Activated CD4-positive, alpha-beta T cell treated with anti-CD3 and anti-CD28 coated beads, Interleukin-2, amount 50 U/mL, for 24 hours (primary cell): ENCODE results near the gene SPAG9.
"Not testable (repeated sequence)": the region's sequence is repeated elsewhere in the genome, so short reads cannot be mapped to it uniquely, and the experiment has no call there.

Source experiments
- DNase-seq, 2 donors: peaks; one replicate each; pipeline ENCODE4 v3.0.0-alpha.2; 2020; ENCODE audit warnings: low read depth in 1 of 2, low spot score in 1 of 2

The SPAG9 gene

DNA sequence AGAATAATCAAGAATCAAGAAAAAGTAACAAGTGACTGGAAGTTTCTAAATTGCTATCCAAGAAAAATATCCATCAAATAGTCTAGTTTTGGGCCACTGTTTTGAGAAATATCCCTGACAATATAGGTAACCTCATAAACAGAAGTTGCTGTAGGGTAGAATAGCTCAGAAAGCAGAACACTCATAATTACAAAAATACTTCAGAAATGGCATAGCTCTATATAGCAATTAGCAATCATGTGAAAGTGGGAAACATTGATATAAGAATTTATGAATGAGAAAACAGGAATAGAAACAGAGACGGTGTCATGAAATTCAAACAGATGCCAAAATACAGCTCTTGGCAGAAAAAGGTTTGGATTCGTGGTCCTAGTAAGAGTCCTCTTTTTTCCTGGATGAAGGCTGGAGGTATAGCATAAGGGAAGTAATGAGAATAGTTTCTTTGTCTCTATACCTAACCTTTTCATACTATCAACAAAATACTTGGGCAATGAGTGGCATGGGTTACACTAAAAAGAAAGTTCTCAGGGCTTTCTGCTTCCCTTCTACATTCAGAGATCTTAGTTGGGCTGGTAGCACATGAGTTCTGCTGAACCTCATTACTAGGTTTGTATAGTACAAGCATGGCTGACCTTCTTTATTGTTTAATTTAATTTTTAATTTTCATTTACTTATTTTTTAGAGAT is 33.5 kb downstream of the SPAG9 start:
- no peak for DNase-seq

DNA sequence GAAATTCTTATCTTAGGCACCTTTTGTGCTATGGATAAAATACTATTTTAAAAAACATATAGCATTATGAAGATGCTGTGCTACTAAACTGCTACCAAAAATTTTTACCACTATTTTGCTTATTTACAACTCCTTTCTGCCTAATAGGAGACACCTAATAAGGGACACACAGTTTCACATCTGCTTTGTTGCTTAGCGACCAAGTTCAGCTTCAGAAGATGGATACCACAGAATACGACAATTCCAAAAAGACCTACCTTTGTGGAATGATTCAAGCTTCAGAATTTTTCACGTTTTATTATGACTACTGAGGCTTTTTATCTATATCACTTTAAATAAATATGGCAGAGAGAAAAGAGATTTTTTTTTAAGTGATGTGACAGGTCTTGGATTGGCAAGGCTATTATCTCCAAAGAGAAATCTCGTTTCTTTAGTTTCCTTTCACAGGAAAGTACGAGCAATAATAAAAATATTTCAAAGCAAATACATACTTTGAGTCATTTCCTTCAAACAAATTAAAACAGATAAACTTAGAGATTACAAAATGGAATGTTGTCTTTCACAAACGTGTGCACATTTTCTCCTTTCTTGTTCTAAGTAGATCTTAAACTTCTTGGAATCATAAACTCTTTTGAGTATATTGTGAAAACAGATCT is 35.4 kb downstream of the SPAG9 start:
- no peak for DNase-seq

DNA sequence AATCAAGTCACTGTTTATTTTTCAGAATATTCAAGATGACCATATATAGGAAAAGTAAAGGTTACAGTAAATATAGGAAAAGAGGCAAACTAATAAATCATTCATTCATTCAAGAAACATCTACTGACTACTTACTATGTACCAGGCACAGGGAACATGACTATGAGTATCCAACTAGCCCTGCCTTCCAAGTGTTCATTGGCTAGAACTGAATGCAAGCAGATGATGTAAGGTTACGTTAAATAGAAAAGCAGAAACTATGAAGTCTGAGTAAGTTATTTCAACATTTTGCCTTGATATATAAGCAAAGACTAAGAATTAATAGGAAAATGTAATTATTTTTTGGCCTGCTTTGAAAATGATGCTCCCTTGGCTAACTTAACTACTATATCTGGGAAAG is 36.7 kb downstream of the SPAG9 start:
- no peak for DNase-seq

GRCh38 chr17:51083364-51083763 is 37.3 kb downstream of the SPAG9 start:
- DNase-seq: not testable (repeated sequence)

- no peak for DNase-seq
These were observed 41.6 kb downstream of the SPAG9 start for GRCh38 chr17:51079049-51079448.

DNA sequence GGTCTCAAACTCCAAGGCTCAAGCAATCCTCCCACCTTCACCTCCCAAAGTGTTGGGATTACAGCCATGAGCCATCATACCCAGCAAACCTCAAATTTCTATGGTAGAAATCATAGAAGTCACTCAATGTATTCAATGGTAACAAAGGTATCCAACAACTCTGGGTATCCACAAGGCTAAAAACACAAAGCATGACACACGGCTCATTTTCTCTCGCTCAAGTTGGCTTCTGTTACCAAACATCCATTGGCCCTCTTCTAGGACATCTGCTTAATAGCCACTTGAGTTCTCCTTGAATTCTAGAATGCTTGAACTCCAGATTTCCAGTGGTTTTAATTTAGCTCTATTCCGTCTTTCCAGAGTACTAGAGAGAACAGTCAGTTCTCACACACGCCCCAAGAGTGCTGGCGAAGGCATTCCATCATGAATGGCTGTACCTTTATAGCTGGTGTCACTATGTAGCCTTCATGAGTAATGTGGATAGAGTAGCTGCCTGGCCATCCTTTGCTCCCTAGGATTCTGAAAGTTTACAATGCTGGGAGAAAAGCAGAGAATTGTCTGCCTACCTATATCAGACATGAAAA is 42.6 kb downstream of the SPAG9 start:
- DNase-seq: no peak

- no peak for DNase-seq
These were observed 43.8 kb downstream of the SPAG9 start for GRCh38 chr17:51076821-51077220.

- DNase-seq: no peak
These were observed 49.1 kb downstream of the SPAG9 start for GRCh38 chr17:51071556-51071955.

DNA sequence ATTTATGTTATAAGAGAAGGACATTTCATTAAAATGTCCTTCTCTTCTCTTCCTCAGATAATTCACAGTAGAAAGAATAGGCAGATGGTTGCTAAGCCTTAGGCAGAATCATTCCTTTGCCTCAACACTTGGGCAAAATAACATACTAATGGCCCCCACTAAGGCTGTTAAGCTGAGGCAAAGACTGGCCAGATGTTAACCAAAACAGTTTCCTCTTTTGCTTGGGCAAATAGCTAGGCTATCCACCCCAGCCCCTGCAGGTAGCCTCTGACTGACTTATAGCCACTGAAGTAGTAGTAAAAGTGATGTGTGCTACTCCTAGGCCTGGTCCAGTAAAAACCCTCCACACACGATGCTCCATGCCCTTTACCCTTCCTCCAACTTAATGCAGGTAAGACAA is 55.2 kb downstream of the SPAG9 start:
- DNase-seq: no peak

GRCh38 chr17:51064061-51064735 is 56.5 kb downstream of the SPAG9 start:
- DNase-seq: no peak

GRCh38 chr17:51060396-51060795 is 60.3 kb downstream of the SPAG9 start:
- no peak for DNase-seq

GRCh38 chr17:51059781-51060180 is 60.9 kb downstream of the SPAG9 start:
- no peak for DNase-seq

GRCh38 chr17:51057534-51057933 is 63.1 kb downstream of the SPAG9 start:
- no peak for DNase-seq

DNA sequence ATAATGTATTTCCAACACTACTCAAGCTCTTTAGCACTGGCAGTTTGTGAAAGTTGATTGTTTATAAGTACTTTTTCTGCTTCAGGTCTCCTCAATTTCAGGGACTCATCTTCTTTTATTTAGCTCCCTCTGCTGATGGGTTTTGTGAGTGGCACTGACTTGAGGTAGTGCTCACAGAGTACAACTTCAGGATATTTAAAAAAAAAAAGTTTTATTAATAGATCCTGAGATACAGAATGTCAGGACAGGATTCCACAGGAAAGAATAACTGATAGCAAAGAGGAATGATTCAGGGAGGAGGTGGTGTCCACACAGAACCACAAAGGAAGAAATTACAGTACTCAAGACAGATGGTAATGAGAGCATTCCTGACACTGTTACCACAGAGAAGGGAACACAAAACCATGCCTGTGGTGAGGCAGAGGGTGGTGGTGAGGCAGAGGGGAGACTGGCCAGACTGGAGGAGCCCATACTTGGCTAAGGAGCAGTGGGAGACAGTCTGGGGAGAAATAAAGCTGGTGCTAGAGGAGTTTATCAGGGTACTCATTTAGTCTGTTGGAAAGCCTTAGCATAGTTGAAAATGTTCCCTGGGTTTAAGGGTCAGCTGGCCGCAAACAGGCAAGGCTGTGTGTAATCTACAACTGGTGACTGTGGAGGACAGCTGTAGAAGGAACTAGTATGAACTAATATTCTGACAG is 63.7 kb downstream of the SPAG9 start:
- DNase-seq: no peak

DNA sequence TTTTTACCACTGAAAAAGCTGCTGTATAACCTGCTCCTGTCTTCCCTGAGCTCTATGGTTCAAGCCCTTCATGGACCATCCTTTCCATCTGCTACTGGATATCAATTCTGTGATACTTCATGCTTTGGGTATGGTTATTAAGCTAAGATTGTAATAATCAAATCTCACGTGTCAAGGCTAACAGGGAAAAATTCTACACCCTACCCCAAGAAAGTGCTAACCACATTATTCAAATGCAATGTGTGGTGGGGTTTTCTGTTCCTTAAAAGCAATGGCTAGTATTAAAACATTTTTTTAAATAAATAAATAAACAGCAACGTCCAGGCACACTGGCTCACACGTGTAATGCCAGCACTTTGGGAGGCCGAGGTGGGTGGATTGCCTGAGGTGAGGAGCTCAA is 65.9 kb downstream of the SPAG9 start:
- DNase-seq: no peak

DNA sequence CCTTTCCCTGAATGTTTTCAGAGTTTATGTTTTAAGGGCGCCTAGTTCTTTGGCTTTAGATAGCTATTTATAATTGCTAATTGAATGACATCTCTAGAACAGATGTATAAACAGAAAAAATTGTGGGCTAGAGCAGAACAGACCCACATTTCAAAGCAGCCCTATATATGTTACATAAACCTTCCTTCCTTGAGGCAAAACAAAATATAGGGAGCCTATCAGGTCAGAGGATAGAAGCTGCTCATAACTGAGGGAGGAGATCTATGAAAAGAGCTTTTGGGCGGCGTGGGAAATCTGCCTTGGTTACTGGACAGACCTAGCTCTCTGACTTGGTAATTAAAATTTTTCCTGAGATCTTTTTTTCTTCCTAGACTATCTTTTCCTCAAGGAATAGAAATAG is 68.4 kb downstream of the SPAG9 start:
- no peak for DNase-seq

DNA sequence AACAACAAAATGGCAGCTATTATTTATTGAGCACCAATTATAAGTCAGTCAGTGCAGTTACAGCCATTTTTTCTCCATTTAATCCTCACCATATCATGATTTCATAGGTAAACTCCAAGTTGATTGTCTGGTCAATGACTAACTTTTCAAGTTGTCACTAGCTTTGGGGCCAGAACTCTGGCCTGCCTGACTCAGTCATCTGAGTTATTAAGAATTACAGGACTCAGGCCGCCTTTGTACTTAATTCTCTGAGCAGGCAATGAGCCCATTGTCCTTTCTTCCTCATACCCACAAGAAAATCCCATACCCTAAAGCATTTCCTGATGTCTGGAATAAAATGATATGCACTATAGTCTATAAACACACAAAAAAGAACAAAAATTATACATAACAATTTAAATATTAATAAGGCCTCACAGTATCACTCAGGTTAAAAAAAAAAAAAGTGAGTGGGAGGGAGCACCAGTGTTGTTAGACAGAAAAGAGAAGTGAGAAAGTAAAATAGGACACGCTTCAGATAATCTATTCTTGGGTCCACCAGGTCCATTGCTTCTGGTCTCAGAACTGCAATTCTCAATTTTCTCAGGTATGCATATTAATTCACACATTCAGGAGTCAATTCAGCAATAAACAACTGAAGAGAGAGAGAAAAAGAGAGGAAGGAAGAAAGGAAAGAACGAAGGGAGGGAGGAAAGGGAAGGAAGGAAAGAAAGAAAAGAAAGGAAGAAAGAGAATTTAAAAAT is 70.2 kb downstream of the SPAG9 start:
- no peak for DNase-seq

GRCh38 chr17:51046514-51047384 is 73.9 kb downstream of the SPAG9 start:
- no peak for DNase-seq

GRCh38 chr17:51046046-51046445 is 74.6 kb downstream of the SPAG9 start:
- DNase-seq: no peak

DNA sequence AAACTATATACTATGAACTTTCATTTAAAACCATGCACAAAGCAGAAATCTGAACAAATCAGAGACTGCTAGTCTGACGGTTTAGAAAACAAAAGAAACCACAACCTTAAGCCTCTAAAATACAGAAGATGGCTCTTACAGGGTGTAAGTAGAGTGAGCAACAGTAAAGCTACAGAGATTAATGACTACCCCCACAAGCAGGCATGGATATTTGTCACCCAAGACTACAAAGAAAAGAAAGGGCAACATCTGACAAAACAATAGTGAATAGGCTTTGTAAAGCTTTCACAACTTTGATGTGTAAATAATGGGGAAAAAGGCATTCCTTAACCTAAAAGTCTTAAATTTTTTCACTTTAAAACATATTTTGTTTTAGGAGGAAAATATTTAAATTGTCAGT is 75.0 kb downstream of the SPAG9 start:
- DNase-seq: no peak
